Measurements from ENCODE around the gene SORCS3.

Gene SORCS3

DNA sequence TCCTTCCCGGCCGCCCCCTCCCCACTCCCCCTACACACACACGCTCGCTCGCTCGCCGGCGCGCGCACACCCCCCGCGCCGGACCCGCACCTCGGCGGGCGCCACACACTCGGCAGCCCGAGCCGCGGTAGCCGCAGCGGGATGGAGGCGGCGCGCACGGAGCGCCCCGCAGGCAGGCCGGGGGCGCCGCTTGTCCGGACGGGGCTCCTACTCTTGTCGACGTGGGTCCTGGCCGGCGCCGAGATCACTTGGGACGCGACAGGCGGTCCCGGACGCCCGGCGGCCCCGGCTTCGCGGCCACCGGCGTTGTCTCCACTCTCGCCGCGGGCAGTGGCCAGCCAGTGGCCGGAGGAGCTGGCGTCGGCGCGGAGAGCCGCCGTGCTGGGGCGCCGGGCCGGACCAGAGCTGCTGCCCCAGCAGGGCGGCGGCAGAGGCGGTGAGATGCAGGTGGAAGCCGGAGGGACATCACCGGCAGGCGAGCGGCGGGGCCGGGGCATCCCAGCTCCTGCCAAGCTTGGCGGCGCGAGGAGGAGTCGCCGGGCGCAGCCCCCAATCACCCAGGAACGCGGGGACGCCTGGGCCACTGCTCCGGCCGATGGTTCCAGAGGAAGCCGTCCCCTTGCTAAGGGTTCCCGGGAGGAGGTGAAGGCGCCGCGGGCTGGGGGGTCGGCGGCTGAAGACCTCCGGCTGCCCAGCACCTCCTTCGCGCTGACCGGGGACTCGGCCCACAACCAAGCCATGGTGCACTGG lies at the start of gene SORCS3:
SORCS3 (plus strand) TSS at position 104 of the 750 bp plus-strand sequence.
- in situ Hi-C loops (cut with MboI; ENCODE audit: low sequenced_read_pairs) = no loop called here

DNA sequence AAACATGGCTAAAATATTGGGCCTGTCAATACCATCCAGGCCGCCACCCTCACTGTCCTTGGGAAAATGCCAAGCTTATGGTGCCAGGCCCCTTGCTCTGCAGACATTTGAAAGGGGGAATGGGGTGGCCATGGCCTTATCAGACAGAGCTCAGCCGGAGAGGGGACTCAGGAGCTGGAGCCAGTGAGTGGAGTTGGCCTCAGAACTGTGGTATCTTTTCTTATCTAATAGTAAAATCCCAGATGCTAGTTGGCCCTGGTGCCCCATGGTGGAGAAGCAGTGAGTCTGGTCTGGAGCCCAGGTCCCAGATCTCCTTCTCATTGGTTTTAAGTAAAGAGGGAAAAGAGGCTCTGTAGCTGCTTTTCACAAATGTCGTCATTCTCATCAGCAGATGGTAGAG lies 49.6 kb upstream of the SORCS3 start:
- in situ Hi-C loops (cut with MboI; ENCODE audit: low sequenced_read_pairs) = no loop called here

DNA sequence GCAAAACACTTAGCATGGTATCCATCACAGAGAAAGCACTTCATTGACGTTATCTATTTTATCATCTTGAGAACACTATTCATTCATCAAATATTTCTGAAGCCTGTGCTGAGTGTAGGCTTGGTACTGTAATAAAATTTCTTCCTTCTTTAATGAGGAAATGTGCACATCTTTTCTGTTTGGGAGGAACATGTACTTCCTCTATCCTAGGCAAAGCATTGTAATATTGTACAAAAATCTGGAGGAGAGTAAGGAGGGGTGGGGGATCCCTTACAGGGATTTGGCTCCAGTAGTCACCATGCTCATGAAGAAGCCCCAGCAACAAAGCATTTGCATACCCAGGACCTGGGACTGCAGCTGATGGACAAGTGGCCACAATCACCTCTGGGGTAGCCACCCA lies 39.9 kb upstream of the SORCS3 start:
- in situ Hi-C loops (cut with MboI; ENCODE audit: low sequenced_read_pairs) = no loop called here

DNA sequence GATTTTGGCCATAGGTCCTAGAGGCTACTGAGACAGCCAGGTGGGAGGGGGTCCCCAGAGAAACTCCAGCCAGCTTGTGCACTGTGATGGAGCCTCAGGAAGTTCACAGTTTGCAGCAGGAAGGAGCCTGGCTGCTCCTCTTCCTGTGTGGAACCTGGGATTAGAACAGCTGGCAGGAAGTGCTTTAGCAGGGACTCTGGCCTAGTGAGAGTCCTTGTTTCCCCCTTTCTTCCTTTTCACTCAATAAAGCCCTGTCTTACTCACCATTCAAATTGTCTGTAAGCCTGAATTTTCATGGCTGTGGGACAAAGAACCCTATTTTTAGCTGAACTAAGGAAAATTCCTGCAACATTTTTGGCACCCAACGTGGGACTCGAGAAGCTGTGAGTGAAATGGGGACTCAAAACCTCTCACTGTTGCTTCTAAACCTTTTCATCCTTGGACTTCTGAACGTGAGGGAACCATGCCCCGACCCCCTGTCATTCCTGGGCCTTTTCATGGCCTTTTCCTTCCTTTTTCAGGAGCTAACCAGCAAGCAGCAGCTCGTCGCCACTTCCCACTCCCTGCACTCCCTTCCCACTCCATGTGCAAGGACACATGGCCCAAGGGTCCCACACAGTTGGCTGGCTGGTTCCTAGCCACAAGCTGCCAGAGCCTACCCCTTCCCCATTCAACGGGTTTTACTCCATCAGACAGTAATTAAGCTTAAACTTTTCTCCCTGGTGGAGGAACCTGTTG lies 32.8 kb upstream of the SORCS3 start:
- in situ Hi-C loops (cut with MboI; ENCODE audit: low sequenced_read_pairs) = no loop called here

DNA sequence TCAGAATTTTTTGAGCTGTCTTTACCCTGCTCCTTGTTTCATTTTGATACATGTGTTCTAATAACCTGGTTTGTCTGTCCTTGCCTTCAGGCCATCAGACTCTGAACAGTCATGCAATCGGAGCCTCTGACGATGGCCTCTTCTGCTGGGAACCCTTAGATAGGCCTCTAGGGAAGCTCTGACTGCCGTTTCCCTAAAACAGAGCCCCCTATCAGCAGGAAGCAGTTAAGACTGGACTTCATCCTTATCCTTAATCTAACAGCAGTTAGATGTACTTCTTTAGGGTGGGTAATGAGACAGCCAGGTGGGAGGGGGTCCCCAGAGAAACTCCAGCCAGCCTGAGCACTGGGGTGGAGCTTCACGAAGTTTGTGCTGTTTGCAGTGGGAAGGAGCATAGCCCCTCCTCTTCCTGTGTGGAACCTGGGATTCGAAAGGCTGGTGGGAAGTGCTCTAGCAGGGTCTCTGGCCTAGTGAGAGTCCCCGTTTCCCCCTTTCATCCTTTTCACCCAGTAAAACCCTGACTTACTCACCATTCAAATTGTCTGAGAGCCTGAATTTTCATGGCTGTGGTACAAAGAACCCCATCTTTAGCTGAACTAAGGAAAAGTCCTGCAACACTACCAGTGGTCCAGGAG lies 28.4 kb upstream of the SORCS3 start:
- in situ Hi-C loops (cut with MboI; ENCODE audit: low sequenced_read_pairs) = no loop called here

DNA sequence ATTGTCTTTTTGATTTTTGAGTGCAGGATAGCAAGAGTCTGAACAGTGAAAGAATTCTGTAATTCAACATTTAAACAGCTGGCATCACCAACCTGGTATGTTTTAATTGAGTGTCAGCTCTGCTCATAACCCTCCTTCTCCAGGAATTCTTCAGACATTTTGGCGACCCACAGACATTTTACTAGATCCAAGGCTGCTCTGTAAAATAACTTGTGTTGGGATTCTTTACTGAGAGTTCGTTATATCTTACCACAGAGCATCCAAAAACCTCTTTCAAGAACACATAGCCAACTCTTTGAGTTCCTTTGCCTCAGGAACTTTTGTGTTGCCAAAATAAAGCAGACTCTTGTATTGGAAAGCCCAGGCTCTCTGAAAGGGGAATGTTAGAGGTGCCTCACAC lies 27.7 kb upstream of the SORCS3 start:
- in situ Hi-C loops (cut with MboI; ENCODE audit: low sequenced_read_pairs) = no loop called here

DNA sequence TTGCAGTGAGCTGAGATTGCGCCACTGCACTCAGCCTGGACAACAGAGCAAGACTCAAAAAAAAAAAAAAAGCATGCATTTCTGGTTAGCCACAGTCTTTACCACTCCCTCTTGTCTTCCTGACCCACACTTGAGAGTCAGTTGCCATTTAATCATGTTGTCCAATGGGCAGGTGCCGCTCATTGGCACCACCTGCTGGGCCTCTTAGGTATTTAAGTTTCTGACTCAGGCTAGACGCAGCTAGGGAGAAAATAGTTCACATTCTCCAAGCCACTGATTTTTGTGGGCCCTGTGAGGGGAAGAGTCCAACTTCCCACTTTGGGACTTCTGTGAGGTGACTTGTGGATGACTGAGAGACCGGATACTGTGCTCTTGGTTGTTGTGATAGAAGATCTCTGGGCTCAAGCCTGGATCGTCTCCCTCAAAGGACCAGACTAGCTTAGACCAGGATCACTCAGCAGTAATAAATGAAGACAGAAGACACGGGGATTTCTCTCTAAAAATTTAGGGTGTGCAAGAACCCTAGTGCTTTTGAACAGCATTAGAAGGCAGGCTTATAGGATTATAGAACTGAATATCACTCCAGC lies 26.8 kb upstream of the SORCS3 start:
- in situ Hi-C loops (cut with MboI; ENCODE audit: low sequenced_read_pairs) = no loop called here

DNA sequence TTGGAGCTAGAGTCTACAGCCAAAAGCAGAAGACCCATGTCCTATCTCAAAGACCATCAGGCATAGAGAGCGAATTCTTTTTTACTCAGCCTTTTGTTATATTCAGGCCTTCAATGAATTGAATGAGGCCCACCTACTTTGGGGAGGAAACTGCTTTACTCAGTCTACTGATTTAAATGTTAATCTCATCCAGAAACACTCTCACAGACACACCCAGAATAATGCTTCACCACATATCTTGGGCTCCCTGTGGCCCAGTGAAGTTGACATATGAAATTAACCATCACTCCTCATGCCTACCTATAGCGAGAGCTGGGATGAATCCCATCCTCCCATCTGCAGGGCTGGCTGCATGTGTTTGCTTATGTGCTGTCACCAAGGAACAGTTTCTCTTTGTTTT lies 26.0 kb upstream of the SORCS3 start:
- in situ Hi-C loops (cut with MboI; ENCODE audit: low sequenced_read_pairs) = no loop called here

DNA sequence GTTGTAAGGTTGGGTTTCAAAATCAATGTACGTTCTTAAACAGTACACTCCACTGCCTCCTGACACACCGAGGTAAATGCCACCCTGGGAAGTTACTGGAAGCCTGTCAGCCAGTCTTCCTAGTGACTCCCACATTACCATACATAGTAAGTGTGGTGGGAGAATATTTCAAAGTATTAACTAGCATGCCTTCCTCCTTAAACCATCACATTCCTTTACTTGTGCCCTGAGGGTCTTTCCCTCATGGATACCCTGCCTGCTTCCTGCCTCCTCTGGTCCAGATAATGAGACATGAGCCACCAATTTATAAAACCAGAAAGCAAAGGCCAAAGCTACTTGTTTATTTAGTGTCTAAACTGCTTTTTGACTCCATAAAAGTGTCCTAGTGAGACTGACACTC lies 23.3 kb upstream of the SORCS3 start:
- in situ Hi-C loops (cut with MboI; ENCODE audit: low sequenced_read_pairs) = no loop called here

DNA sequence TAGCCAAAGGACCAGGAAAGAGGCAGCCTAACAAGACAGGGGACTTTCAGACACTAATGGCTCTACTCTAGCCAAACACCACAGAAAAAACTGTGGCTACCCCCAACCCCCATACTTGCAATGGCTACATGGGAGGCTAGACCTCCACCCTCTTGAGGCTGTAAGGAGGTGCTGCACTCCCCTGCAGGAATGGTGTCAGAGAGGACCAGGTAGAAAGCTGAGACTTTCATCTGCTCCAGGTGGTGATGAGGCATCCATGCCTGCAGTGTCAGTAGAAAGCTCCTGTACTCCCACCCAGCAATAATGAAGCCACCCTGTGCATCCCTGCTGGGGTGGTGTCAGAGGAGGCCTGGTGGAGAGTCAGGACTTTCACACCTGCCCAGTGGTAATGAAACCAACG lies 18.9 kb upstream of the SORCS3 start:
- in situ Hi-C loops (cut with MboI; ENCODE audit: low sequenced_read_pairs) = no loop called here

DNA sequence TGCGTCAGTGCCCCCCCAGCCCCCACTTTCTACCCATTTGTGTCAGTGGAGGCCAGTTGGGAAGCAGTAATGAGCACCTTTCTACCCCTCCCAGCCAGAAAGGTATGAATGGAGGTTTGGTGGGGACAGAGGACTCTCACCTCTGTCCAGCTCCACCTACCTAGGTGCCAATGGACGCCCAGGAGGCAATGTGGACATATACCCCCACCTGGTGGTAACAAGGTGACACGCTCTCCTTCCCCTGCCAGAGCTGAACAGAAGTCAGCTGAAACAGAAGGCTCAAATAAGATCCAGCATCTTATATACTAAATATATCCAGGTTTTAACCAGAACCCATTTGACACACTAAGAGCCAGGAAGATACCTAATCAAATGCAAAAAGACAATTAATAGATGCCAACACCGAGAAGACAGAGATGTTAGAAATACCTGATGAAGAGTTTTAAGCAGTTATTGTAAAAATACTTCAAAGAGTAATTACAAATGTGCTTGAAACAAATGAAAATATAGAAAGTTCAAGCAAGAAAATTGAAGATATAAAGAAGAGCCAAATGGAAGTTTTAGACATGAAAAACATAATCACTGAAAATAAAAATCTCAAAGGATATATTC lies 18.4 kb upstream of the SORCS3 start:
- in situ Hi-C loops (cut with MboI; ENCODE audit: low sequenced_read_pairs) = no loop called here

DNA sequence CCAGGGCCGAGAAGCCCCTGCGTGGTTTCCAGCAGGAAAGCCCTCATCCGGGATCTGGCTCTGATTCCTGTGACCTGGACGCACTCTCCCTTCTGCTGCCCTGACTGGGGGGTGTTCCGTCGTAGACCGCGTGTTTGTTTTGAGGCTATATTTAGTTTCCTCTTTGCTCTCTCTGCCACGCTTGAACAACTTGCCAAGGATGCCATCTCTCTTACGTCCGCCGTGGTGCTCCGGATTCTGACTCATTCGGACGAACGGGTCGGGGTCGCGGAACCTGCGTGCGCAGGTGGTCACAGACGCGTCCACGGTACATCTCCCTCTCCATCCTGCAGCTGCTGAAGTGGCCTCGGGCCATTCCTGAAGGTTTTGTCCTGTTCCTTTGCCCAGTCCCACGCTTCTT lies 10.4 kb upstream of the SORCS3 start:
- in situ Hi-C loops (cut with MboI; ENCODE audit: low sequenced_read_pairs) = no loop called here

DNA sequence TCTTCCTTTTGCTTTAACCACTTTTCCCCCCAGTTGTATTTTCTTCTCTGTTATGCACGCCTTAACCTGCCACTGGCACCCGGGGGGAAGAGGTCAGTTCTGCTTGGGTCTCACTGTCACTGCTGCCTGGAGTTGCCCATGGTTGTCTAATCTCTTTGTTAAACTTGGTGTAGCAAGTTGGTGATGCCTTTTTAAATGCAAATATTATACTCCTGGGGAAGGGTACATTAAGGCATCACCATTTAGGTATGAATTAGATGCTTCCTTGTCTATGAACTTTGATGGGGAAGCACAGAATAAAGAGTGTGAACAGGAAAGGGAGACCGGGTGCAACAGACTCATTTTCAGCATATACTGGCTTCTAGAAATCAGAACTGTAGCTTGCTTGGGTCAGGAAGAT lies 9.1 kb upstream of the SORCS3 start:
- in situ Hi-C loops (cut with MboI; ENCODE audit: low sequenced_read_pairs) = no loop called here

DNA sequence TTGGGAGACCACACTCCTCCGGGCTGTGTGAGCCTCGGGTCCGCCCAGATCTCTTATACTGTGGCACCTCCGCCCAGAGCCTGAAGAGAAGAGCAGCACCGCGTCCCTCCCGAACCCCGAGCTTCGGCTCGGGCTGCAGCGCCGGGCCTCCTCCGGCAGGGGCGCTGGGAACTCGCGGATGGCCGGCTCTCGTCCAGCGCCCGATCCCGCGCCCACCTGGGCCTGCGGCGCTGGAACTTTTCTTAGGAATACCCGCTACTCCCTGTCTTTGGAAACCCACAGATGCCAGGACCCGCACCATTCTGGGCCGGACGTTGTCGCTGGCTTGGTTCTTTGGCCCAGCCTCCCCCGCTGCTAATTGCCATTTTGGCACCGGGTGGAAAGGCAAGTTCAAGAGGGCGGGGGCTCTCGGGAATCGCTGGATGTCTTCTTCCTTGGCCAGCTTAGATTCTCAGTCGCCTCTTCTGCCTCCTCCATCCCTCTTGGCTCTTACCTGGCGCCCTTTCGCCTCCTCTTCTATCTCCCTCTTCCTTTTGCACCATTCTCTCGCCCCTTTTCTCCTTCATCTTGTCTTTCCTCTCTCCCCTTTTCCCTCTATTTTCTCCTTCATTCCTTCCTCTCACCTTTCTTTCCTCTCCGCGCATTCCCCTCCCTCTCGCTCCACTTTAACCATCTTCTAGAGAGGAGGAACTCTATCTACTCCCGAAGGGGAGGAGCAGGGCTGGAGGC lies 2.1 kb upstream of the SORCS3 start:
- in situ Hi-C loops (cut with MboI; ENCODE audit: low sequenced_read_pairs) = no loop called here

DNA sequence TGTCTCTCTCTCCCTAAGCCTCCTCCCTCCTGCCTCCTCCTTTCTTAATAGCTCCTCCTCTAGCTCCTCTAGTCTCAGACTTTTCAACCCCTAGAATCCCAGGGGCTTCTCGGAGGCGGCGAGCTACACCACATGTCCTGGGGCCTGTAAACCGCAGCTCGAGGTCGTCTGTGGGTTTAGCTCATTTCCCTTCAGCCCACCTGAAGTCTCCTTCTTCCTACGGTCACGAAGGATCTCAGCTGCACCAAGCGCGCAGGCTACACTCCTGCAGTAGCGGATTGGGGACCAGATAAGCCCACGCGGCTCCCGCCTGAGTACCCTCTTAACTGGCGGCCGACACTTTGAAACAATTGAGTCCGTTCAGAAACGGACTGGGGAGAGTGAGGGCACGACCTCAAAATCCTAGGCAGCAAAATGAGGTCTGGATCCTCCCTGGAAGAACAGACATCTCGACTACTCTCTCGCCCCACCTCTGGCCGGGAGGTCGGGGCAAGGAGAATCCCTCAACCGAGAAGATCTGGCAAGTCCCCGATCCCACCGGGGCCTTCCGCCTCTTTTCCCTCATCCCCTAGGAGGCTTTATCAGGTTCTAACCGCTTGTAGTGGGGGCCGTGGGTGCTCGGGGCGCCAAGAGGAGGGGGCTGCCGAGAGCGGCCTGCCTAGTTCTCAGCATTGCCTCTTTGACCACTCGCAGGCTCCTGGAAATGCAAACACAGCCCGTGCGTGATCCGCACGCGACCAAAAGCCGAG lies 1.3 kb upstream of the SORCS3 start:
- in situ Hi-C loops (cut with MboI; ENCODE audit: low sequenced_read_pairs) = no loop called here

DNA sequence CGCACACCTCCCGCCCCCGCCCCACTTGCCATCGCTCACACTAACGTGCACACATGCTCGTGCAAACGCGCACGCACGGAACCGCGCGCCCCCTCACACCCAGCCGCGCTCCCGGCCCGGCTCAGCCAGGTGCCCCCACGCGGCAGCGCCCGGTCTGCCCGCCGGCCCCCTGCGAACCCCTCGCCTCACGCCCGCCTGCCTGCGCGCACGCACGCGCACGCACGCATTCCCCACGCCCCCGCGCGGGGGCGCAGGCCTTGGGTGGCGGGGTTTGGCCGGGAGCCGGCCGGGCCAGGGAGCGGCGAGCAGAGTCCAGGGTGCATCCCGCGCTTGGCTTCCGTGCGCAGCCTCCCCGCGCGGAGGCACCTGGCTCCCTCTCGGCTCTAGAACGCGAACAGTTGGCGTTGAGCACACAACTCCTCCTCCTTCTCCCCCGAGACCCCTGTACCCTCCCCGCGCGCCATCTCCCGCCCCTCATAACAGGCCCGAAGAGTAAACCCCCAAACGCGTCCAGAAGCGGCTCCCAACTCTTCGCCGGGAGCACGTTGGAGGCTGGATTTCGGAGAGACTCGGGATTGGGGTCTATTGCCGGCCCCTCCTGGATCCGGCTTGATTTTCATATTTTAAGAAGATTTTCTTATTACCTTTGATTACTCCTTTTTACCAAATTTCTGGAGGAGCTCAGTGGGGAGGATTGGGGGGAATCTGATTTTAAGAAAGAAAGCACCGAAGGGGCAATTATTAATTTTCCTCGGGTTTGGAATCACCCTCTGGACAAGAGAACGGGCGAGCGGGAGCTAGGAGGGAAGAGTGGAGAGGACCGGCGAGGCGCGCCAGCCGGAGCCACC lies 527 bp upstream of the SORCS3 start:
- in situ Hi-C loops (cut with MboI; ENCODE audit: low sequenced_read_pairs) = no loop called here

DNA sequence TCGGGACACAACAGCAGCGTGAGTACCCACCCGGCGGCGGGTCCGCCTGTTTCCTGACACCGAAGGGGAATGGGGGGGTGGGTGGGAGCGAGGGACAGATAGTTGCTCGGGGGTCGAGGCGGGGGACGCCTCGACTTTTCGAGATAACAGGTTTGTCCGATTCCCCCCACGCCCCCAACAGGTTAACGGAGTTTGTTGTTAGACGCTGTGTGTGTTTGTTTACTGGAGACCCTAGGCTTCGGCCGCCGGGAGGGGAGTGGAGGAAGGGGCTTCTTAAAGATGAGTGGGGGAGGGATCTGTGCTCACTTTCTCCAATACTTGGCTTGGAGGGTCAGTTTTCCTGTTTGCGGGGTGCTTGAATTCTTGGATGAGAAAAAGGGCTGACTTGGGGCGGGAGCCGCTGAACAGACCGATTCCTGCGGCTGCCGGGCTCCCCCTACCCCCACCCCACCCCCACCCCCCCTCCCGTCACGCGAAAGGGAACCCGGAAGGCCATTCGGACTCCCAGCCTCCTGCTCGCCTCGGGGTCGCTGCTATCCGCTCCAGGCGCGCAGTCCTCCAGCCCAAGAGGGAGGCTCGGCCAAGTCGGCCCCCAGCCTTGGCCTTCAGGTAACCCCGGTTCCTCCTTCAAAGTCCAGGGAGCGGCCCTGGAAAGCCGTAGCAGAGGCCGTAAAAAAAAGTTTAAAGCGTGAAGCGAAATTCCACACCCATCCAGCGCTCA lies 1.0 kb downstream of the SORCS3 start:
- in situ Hi-C loops (cut with MboI; ENCODE audit: low sequenced_read_pairs) = no loop called here

DNA sequence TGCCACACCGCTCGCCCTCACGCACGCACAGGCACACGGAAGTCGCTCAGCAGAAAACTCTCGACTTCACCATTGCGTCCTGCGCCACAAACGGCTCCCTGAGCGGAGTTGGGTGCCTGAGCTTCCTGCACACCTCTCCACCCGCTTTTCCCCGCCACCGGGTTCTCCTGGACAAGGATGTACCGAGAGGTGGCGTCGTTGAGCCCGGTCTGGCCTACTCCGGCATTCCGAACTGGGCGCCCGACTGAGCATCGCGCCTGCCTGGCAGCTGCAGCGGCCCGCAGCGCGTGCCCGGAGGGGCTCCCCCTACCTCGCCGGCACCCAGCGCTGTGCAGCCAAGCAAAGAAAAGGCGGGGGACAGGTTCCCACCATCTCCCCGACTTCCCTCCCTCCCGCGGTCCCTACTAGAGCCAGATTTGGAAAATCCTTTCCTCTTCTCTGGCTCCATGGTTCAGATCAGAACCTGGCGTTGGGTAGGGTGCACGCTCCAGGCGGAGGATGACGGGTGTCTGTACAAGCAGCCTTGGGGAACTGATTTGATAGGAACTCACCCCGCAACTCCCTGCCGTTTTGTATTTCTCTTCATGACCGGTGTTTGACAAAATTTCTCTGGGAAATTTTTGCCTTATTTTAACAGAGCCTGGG lies 1.7 kb downstream of the SORCS3 start:
- in situ Hi-C loops (cut with MboI; ENCODE audit: low sequenced_read_pairs) = no loop called here
